H1 (cell line): ENCODE results near the gene RTN4IP1. TPM values are rescaled to one million over a fixed set of nuclear protein-coding genes. Genes with fewer than 3 reads are reported as not detected.

Experiments used
- CTCF ChIA-PET: fragments of 300-600 bp; sonication (Branson Sonifier 250); formaldehyde crosslinking; loops from one replicate; lab custom pipeline; 2021; ENCODE audit not compliant: partially characterized antibody; lab: Charles Lee
- POLR2A ChIA-PET: fragments of 300-600 bp; sonication (Branson Sonifier 250); formaldehyde crosslinking; loops from one replicate; lab custom pipeline; 2021; ENCODE audit warnings: inconsistent platforms; ENCODE audit not compliant: partially characterized antibody; lab: Charles Lee
- DNase-seq, 2 experiments: peaks; one replicate each; pipeline versions ENCODE4 v3.0.0 to v3.0.0-alpha.2; 2010 to 2022; ENCODE audit warnings: low spot score in 2 of 2, low read depth in 1 of 2, mixed read lengths in 1 of 2
- FAIRE-seq: peaks from 2 replicates; lab custom pipeline; 2011; peaks lifted over from hg19 to GRCh38; lab: Jason Lieb, UNC
- H2AFZ ChIP-seq: 2 replicates; pipeline ENCODE4 v1.8.1; 2012; ENCODE audit warnings: low read length, inconsistent platforms
- H2AK5ac ChIP-seq: 2 replicates; pipeline ENCODE4 v1.6.1; 2013; ENCODE audit warnings: low read depth, low read length
- H2BK120ac ChIP-seq: replicated peaks from 2 replicates; pipeline ENCODE3; 2013; ENCODE audit warnings: low read depth, low read length, inconsistent platforms
- H2BK12ac ChIP-seq: 2 replicates; pipeline ENCODE4 v1.6.1; 2013; ENCODE audit warnings: low read depth, low read length
- H2BK15ac ChIP-seq: 2 replicates; pipeline ENCODE4 v1.6.1; 2013; ENCODE audit warnings: low read length
- H2BK20ac ChIP-seq: 2 replicates; pipeline ENCODE4 v1.6.1; 2013; ENCODE audit warnings: low read length
- H2BK5ac ChIP-seq: 2 replicates; pipeline ENCODE4 v1.6.1; 2013; ENCODE audit warnings: low read depth, low read length
- H3K14ac ChIP-seq: 2 replicates; pipeline ENCODE4 v1.6.1; 2013; ENCODE audit warnings: inconsistent platforms; ENCODE audit not compliant: insufficient read length
- H3K18ac ChIP-seq: 2 replicates; pipeline ENCODE4 v1.6.1; 2013; ENCODE audit warnings: low read length; ENCODE audit errors: extremely low read depth
- H3K23ac ChIP-seq: 2 replicates; pipeline ENCODE4 v1.6.1; 2013; ENCODE audit warnings: inconsistent platforms; ENCODE audit not compliant: insufficient read length
- H3K23me2 ChIP-seq: 2 replicates; pipeline ENCODE4 v1.6.1; 2013; ENCODE audit warnings: low read depth, low read length
- H3K27ac ChIP-seq: 2 replicates; pipeline ENCODE4 v1.6.1; 2011; ENCODE audit warnings: low read depth, low read length, inconsistent platforms
- H3K27me3 ChIP-seq, 4 experiments: replicated peaks in 1 of 4; 1 replicate in 1 of 4; 2 replicates in 3 of 4; pipeline versions ENCODE4 v1.6.1 to v1.8.1; 2011 to 2013; ENCODE audit warnings: low read length in 3 of 4, mild to moderate bottlenecking in 3 of 4, inconsistent platforms in 2 of 4, mixed read lengths in 2 of 4, moderate library complexity in 1 of 4; ENCODE audit not compliant: control insufficient read depth in 3 of 4, insufficient read depth in 3 of 4; ENCODE audit errors: extremely low read depth in 1 of 4
- H3K36me3 ChIP-seq, 4 experiments: 2 replicates each; pipeline versions ENCODE4 v1.6.1 to v1.8.1; 2011 to 2013; ENCODE audit warnings: mild to moderate bottlenecking in 4 of 4, low read length in 3 of 4, moderate library complexity in 2 of 4, control low read depth in 1 of 4, inconsistent platforms in 1 of 4; ENCODE audit not compliant: insufficient read depth in 4 of 4, control insufficient read depth in 2 of 4
- H3K4ac ChIP-seq: replicated peaks from 2 replicates; pipeline ENCODE3; 2013; ENCODE audit warnings: low read length, low read depth, mixed read lengths, inconsistent platforms; ENCODE audit not compliant: insufficient read length
- H3K4me1 ChIP-seq, 4 experiments: replicated peaks in 1 of 4; 1 replicate in 1 of 4; 2 replicates in 3 of 4; pipeline versions ENCODE4 v1.6.1 to v1.8.1; 2011 to 2013; ENCODE audit warnings: low read length in 3 of 4, inconsistent platforms in 2 of 4, mixed read lengths in 1 of 4; ENCODE audit not compliant: insufficient read depth in 4 of 4, control insufficient read depth in 3 of 4
- H3K4me2 ChIP-seq, 2 experiments: 2 replicates each; pipeline versions ENCODE4 v1.6.1 to v1.8.1; 2011 to 2013; ENCODE audit warnings: low read depth in 2 of 2, low read length in 2 of 2, control low read depth in 1 of 2, inconsistent platforms in 1 of 2, mild to moderate bottlenecking in 1 of 2; ENCODE audit not compliant: insufficient read depth in 1 of 2
- H3K4me3 ChIP-seq, 4 experiments: fragments of 200-600, 300-600 bp in 1 of 4; sonication (generic), shearing (Covaris generic), sonication (Bioruptor Twin) in 1 of 4; 2 replicates each; pipeline versions ENCODE4 v1.5.1 to v1.8.1; 2011 to 2016; ENCODE audit warnings: low read length in 4 of 4, low read depth in 3 of 4, control low read depth in 2 of 4, inconsistent platforms in 2 of 4, mild to moderate bottlenecking in 2 of 4, mixed read lengths in 1 of 4, moderate library complexity in 1 of 4; ENCODE audit not compliant: insufficient read depth in 2 of 4; ENCODE audit errors: extremely low read depth in 1 of 4
- H3K56ac ChIP-seq: replicated peaks from 2 replicates; pipeline ENCODE3; 2013; ENCODE audit warnings: low read depth, mild to moderate bottlenecking, mixed read lengths, low read length, inconsistent platforms; ENCODE audit not compliant: insufficient read length
- H3K79me1 ChIP-seq: 2 replicates; pipeline ENCODE4 v1.6.1; 2013; ENCODE audit warnings: low read depth, low read length, control low read depth
- H3K79me2 ChIP-seq, 2 experiments: 2 replicates each; pipeline versions ENCODE4 v1.6.1 to v1.8.1; 2012 to 2013; ENCODE audit warnings: low read length in 2 of 2, mild to moderate bottlenecking in 2 of 2, inconsistent platforms in 1 of 2; ENCODE audit not compliant: insufficient read depth in 2 of 2, control insufficient read depth in 1 of 2
- H3K9ac ChIP-seq, 4 experiments: replicated peaks in 1 of 4; 1 replicate in 1 of 4; 2 replicates in 3 of 4; pipeline versions ENCODE4 v1.6.1 to v1.8.1; 2011 to 2013; ENCODE audit warnings: low read depth in 3 of 4, low read length in 3 of 4, control low read depth in 2 of 4, mild to moderate bottlenecking in 2 of 4, moderate library complexity in 2 of 4, inconsistent platforms in 1 of 4; ENCODE audit errors: extremely low read depth in 1 of 4
- H3K9me3 ChIP-seq, 2 experiments: 2 replicates each; pipeline versions ENCODE4 v1.6.1 to v1.8.1; 2012 to 2013; ENCODE audit warnings: mild to moderate bottlenecking in 2 of 2, moderate library complexity in 2 of 2, control low read depth in 1 of 2, inconsistent platforms in 1 of 2, low read depth in 1 of 2, low read length in 1 of 2, mixed read lengths in 1 of 2; ENCODE audit not compliant: insufficient read depth in 2 of 2
- H4K20me1 ChIP-seq, 2 experiments: replicated peaks in 1 of 2; 2 replicates each; pipeline versions ENCODE3 to v1.8.1; 2011 to 2013; ENCODE audit warnings: inconsistent platforms in 2 of 2, low read length in 2 of 2, mild to moderate bottlenecking in 1 of 2; ENCODE audit not compliant: insufficient read depth in 2 of 2, control insufficient read depth in 1 of 2
- H4K5ac ChIP-seq: 2 replicates; pipeline ENCODE4 v1.6.1; 2013; ENCODE audit warnings: low read length, low read depth, mixed read lengths, inconsistent platforms; ENCODE audit not compliant: insufficient read length
- H4K8ac ChIP-seq: 2 replicates; pipeline ENCODE4 v1.8.0; 2013; ENCODE audit warnings: mild to moderate bottlenecking, moderate library complexity, low read length, inconsistent platforms; ENCODE audit not compliant: insufficient read depth; ENCODE audit errors: extremely low read depth
- H4K91ac ChIP-seq: replicated peaks from 2 replicates; pipeline ENCODE3; 2013; ENCODE audit warnings: low read length, mixed read lengths, inconsistent platforms; ENCODE audit not compliant: insufficient read length
- CBX5 ChIP-seq: fragments of 300-800, 300-1000 bp; sonication (generic); IDR thresholded peaks from 2 replicates; pipeline ENCODE4 v1.7.1; 2016; ENCODE audit warnings: antibody characterized with exemption, low read length, low read depth
- EGR1 ChIP-seq: IDR thresholded peaks from 2 replicates; pipeline ENCODE4 v1.6.1; 2011; ENCODE audit warnings: low read depth, low read length, borderline replicate concordance
- EP300 ChIP-seq, 2 experiments: IDR thresholded peaks; 1 replicate in 1 of 2; 2 replicates in 1 of 2; pipeline ENCODE4 v1.6.1; 2011 to 2012; ENCODE audit warnings: low read depth in 2 of 2, low read length in 2 of 2, mild to moderate bottlenecking in 2 of 2, borderline replicate concordance in 1 of 2, inconsistent platforms in 1 of 2, moderate library complexity in 1 of 2
- JUND ChIP-seq: IDR thresholded peaks from 2 replicates; pipeline ENCODE4 v1.6.1; 2011; ENCODE audit warnings: mild to moderate bottlenecking, improper control_type of control experiment, low read length
- KDM5A ChIP-seq: fragments of 200-600 bp; IDR thresholded peaks from 2 replicates; pipeline ENCODE4 v1.7.1; 2012; ENCODE audit warnings: mild to moderate bottlenecking, low read length, inconsistent platforms, mixed read lengths
- POLR2A ChIP-seq, 2 experiments: IDR thresholded peaks; 1 replicate in 1 of 2; 2 replicates in 1 of 2; pipeline ENCODE4 v1.6.1; 2011; ENCODE audit warnings: low read depth in 2 of 2, low read length in 2 of 2, mild to moderate bottlenecking in 2 of 2; ENCODE audit errors: control extremely low read depth in 1 of 2
- SIX5 ChIP-seq: IDR thresholded peaks from 2 replicates; pipeline ENCODE4 v1.6.1; 2011; ENCODE audit warnings: mild to moderate bottlenecking, low read depth, low read length
- WGBS, 2 experiments: shearing (Covaris generic) in 1 of 2; methylation state at CpG; one replicate each; pipeline versions ENCODE4 v1.1.6 to v1.1.7; 2013 to 2015; ENCODE audit warnings: low lambda C conversion rate in 2 of 2, mixed read lengths in 2 of 2, inconsistent platforms in 1 of 2, low coverage in 1 of 2, missing lambda C conversion rate in 1 of 2; ENCODE audit not compliant: insufficient replicate concordance in 2 of 2, insufficient coverage in 1 of 2, insufficient read length in 1 of 2; ENCODE audit errors: extremely low coverage in 1 of 2, missing lambda C conversion rate in 1 of 2; 5-methylcytosine and 5-hydroxymethylcytosine counted together
- polyA plus RNA-seq, 7 experiments: library from polyadenylated mRNA; depleted of rRNA in 3 of 7; stranded (reverse) in 5 of 7; unstranded in 2 of 7; fragments of >200 nt in 5 of 7; fragments of 200-250 nt in 2 of 7; gene quantifications; 1 replicate in 5 of 7; 2 replicates in 1 of 7; 4 replicates in 1 of 7; pipeline versions ENCODE4 v1.2.1 to v1.2.3, GENCODE V29; 2011 to 2013; ENCODE audit warnings: missing spikeins in 2 of 7, mixed read lengths in 2 of 7
- total RNA-seq: library from RNA; stranded (reverse); fragmentation: NEBNext Ultra II Directional; extraction: Animal tissue kit (Norgen Biotek cat#: 25700); gene quantifications from 2 replicates; pipeline ENCODE4 v1.2.1, GENCODE V29; 2021

The RTN4IP1 gene
- total and polyA plus RNA-seq, 2 of the 8 experiments (the other 6 are each of a cell fraction or from before 2014, with no cell fraction given) = 14.6 to 19.5 TPM

DNA sequence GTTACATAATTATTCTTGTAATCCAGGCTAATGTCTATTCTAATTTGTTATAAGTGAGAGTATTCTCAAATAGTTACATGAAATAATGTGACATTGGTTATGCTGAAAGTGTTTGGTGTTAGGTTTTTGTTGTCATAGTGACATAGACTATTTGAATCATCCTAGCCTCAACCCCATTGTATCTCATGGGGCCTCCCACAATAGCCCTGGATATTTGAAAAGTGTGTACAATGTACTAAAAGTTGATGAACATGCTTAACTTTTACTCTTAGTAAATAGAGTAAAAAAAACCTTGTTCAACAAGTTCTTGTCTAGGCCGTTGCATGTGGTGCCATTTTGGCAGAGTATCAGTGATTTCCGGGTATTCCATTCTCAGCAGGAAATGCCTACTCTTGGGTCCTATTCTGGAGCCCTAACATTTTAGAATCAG is 83.0 kb downstream of the RTN4IP1 start:
- ChIA-PET CTCF (interaction anchor here (1.4 kb wide), 1 partner anchor 104 kb away, joined by 3 read pairs; no protein-coding TSS in a partner anchor), POLR2A (no interaction called here)
- no peaks in the 10 kb centered on the region for H3K9me3 ChIP-seq
- H3K23ac ChIP-seq = no peak overlapping the region
- no peak overlapping the region for H2BK15ac ChIP-seq
- H3K4me1 ChIP-seq = peaks cover 0 to 4% (median 3%) of the 10 kb centered on the region in 4 experiments; a peak in 3 of 7 replicates
- H2AK5ac ChIP-seq = no peak overlapping the region
- H3K27ac ChIP-seq = no peak overlapping the region
- no peaks in the 10 kb centered on the region for H3K27me3 ChIP-seq
- H3K56ac ChIP-seq = no peak overlapping the region
- no peak for FAIRE-seq
- no peaks in the 10 kb centered on the region for H3K79me2 ChIP-seq
- no peaks in the 10 kb centered on the region for H3K36me3 ChIP-seq
- no peak overlapping the region for H2AFZ ChIP-seq
- no peaks in the 10 kb centered on the region for H3K79me1 ChIP-seq
- no peak overlapping the region for H2BK120ac ChIP-seq
- no peak overlapping the region for H3K4ac ChIP-seq
- no peak overlapping the region for H3K14ac ChIP-seq
- H4K20me1 ChIP-seq = no peaks in the 10 kb centered on the region
- 93% methylated on average over 2 of the region's 2 CpGs; no CpG with 5 or more reads in 1 of the 2 experiments for WGBS, 2 experiments
- H4K91ac ChIP-seq = no peak overlapping the region
- H2BK12ac ChIP-seq = no peak overlapping the region
- no peak overlapping the region for H2BK20ac ChIP-seq
- H3K4me2 ChIP-seq = no peak overlapping the region
- no peak overlapping the region for H3K9ac ChIP-seq
- DNase-seq = no peak
- H3K23me2 ChIP-seq = no peaks in the 10 kb centered on the region
- no peak overlapping the region for H2BK5ac ChIP-seq
- H3K18ac ChIP-seq = no peak overlapping the region
- H4K5ac ChIP-seq = no peak overlapping the region
- no peak overlapping the region for H4K8ac ChIP-seq
- no peak overlapping the region for H3K4me3 ChIP-seq
- no peak for TF ChIP-seq CBX5
- no peak for TF ChIP-seq KDM5A
- no peak for TF ChIP-seq EGR1
- TF ChIP-seq POLR2A (IDR thresholded peaks at IDR 0.05; ENCODE audit: control extremely low read depth in 1 of 2, low read depth in 2 of 2, low read length in 2 of 2) = no peak
- TF ChIP-seq SIX5 = no peak
- no peak for TF ChIP-seq JUND
- TF ChIP-seq EP300 (IDR thresholded peaks at IDR 0.05; ENCODE audit: borderline replicate concordance in 1 of 2, low read depth in 2 of 2, low read length in 2 of 2) = no peak
